ENCODE measurements around the gene RANBP9. TPM values are rescaled to one million over a fixed set of nuclear protein-coding genes. Genes with fewer than 3 reads are reported as not detected.

The RANBP9 gene
- total RNA-seq, 2 donors from 2014 or later: 51.6 to 53.8 TPM

DNA sequence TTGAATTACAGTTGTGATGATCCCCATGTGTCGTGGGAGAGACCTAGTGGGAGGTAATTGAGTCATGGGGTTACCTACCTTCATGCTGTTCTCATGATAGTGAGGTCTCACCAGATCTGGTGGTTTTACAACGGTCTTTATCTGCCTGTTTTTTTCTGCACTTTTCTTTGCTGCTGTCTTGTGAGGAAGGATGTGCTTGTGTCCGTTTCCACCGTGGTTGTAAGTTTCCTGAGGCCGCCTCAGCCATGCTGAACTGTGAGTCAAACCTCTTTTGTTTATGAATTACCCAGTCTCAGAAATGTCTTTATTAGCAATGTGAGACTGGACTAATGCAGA lies 6.5 kb upstream of the RANBP9 start:
- no peaks in the 10 kb centered on the region for H3K27me3 ChIP-seq (replicated peaks; ENCODE audit: insufficient read depth)
- TF ChIP-seq, protein P1, sequence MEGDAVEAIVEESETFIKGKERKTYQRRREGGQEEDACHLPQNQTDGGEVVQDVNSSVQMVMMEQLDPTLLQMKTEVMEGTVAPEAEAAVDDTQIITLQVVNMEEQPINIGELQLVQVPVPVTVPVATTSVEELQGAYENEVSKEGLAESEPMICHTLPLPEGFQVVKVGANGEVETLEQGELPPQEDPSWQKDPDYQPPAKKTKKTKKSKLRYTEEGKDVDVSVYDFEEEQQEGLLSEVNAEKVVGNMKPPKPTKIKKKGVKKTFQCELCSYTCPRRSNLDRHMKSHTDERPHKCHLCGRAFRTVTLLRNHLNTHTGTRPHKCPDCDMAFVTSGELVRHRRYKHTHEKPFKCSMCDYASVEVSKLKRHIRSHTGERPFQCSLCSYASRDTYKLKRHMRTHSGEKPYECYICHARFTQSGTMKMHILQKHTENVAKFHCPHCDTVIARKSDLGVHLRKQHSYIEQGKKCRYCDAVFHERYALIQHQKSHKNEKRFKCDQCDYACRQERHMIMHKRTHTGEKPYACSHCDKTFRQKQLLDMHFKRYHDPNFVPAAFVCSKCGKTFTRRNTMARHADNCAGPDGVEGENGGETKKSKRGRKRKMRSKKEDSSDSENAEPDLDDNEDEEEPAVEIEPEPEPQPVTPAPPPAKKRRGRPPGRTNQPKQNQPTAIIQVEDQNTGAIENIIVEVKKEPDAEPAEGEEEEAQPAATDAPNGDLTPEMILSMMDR (IDR thresholded peaks at IDR 0.05): no peak

DNA sequence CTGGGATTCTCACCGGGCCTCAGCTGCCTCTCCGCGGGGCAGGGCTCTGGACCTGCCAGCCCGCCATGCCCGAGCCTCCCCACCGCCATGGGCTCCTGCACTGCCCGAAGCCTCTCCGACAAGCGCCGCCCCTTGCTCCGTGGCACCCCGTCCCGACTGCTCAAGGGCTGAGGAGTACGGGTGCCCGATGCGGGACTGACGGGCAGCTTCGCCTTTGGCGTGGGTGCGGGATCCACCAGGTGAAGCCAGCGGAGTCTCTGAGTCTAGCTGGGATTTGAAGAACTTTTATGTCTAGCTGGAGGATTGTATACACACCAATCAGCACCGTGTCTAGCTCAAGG lies 5.3 kb upstream of the RANBP9 start:
- no peak overlapping the region for H3K4me3 ChIP-seq
- DNase-seq (ENCODE audit: low spot score) (no peak), ATAC-seq (ENCODE audit: insufficient number of reproducible peaks, low FRiP score, low read depth) (no peak)
- H3K27ac ChIP-seq: no peak overlapping the region
- no peaks in the 10 kb centered on the region for H3K9me3 ChIP-seq
- H3K27me3 ChIP-seq (replicated peaks; ENCODE audit: insufficient read depth): no peaks in the 10 kb centered on the region
- TF ChIP-seq, protein P1 (IDR thresholded peaks at IDR 0.05): no peak
- no peaks in the 10 kb centered on the region for H3K36me3 ChIP-seq
- H3K4me1 ChIP-seq (ENCODE audit: control insufficient read depth in 1 of 2, low read depth in 2 of 2): peaks cover 3 to 9% of the 10 kb centered on the region in 2 donors

More for the DNA sequence above, 6.5 kb upstream of the RANBP9 start:
- Histone ChIP-seq H3K4me3 (no peak overlapping the region), H3K9me3 (no peaks in the 10 kb centered on the region), H3K36me3 (no peaks in the 10 kb centered on the region), H3K27ac (no peak overlapping the region), H3K4me1 (ENCODE audit: control insufficient read depth in 1 of 2, low read depth in 2 of 2) (peaks cover 0 to 2% of the 10 kb centered on the region in 2 donors)
- no peak for DNase-seq (ENCODE audit: low spot score)
- no peak for ATAC-seq (ENCODE audit: insufficient number of reproducible peaks, low FRiP score, low read depth)

DNA sequence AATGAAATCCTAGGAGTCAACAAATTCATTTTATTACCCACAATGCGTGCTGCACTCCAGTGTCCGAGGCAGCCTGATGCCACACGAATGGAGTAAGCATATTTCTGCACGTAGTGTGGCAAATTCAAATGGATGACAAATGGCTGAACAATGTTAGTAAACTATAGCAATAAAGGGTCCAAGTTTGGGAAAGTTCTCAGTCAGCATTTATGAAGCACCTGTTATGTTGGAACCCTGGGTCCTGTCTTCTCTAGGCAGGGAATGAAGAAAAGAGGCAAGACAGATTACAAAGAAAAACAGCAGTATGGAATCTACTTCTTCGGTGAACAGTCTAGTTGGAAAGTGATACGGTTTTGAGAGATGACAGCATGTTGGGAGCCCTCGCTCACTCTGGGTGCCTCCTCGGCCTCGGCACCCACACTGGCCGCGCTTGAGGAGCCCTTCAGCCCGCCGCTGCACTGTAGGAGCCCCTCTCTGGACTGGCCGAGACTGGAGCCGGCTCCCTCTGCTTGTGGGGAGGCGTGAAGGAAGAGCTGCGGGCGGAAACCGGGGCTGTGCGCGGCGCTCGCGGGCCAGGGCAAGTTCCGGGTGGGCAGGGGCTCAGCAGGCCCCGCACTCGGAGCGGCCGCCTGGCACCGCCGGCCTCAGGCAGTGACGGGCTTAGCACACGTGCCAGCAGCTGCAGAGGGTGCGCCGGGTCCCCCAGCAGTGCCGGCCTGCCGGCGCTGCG lies 4.8 kb upstream of the RANBP9 start:
- H3K9me3 ChIP-seq: no peaks in the 10 kb centered on the region
- H3K36me3 ChIP-seq: no peaks in the 10 kb centered on the region
- H3K4me3 ChIP-seq: no peak overlapping the region
- ATAC-seq (ENCODE audit: insufficient number of reproducible peaks, low FRiP score, low read depth) (no peak), DNase-seq (ENCODE audit: low spot score) (no peak)
- H3K4me1 ChIP-seq (ENCODE audit: control insufficient read depth in 1 of 2, low read depth in 2 of 2): peaks cover 3 to 9% of the 10 kb centered on the region in 2 donors
- no peak overlapping the region for H3K27ac ChIP-seq
- no peaks in the 10 kb centered on the region for H3K27me3 ChIP-seq (replicated peaks; ENCODE audit: insufficient read depth)
- TF ChIP-seq, protein P1 (IDR thresholded peaks at IDR 0.05): no peak

DNA sequence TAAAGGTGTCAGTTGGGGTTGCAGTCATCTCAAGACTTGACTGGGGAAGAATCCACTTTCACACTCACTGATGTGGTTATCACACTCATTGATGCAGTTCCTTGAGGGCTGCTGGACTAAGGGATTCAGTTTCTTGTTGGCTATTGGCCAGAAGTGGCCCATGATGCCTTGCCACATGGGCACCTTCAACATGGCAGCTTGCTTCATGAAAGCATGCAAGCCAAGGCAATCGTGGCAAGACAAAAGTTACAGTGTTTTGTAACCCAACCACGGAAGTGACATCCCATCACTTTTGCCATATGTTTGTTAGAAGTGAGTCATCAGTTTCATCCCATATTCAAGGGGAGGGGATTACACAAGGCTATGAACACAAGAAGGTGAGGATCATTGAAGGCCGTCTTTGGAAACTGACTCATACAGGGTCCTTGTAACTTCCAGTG lies 3.8 kb upstream of the RANBP9 start:
- TF ChIP-seq, protein P1 (IDR thresholded peaks at IDR 0.05): no peak
- peaks cover 3 to 9% of the 10 kb centered on the region in 2 donors for H3K4me1 ChIP-seq (ENCODE audit: control insufficient read depth in 1 of 2, low read depth in 2 of 2)
- H3K36me3 ChIP-seq: no peaks in the 10 kb centered on the region
- DNase-seq (ENCODE audit: low spot score) (no peak), ATAC-seq (ENCODE audit: insufficient number of reproducible peaks, low FRiP score, low read depth) (no peak)
- H3K4me3 ChIP-seq: no peak overlapping the region
- no peaks in the 10 kb centered on the region for H3K9me3 ChIP-seq
- H3K27ac ChIP-seq: no peak overlapping the region
- no peaks in the 10 kb centered on the region for H3K27me3 ChIP-seq (replicated peaks; ENCODE audit: insufficient read depth)

DNA sequence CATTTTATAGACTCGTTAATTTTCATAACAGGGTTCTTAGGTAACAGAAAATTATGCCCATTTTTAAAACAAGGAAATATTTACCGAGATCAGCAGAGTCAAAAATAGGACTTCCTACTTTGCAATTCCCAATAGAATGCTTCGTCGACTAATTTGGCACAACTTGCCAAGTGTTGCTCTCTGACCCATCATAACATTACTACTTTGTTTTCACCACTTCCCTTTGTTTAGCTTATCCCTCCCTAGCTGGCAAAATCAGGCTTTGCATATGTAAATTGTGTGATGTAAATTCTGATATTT lies 914 bp upstream of the RANBP9 start:
- Histone ChIP-seq H3K4me3 (peak overlapping the region; percentile 98), H3K27ac (peak overlapping the region; percentile 83 to 96), H3K4me1 (ENCODE audit: control insufficient read depth in 1 of 2, low read depth in 2 of 2) (peaks cover 8 to 17% of the 10 kb centered on the region in 2 donors), H3K27me3 (replicated peaks; ENCODE audit: insufficient read depth) (no peaks in the 10 kb centered on the region), H3K9me3 (no peaks in the 10 kb centered on the region), H3K36me3 (no peaks in the 10 kb centered on the region)
- DNase-seq (ENCODE audit: low spot score) (no peak), ATAC-seq (ENCODE audit: insufficient number of reproducible peaks, low FRiP score, low read depth) (peak; percentile 17)
- TF ChIP-seq, protein P1 (IDR thresholded peaks at IDR 0.05): no peak
